ENCODE data around the gene SART1. TPM values are rescaled to one million over a fixed set of nuclear protein-coding genes. Genes with fewer than 3 reads are reported as not detected.

Gene SART1
- total and polyA plus RNA-seq, 4 donors, result 29.2 to 68.2 (median 51.9) TPM

GRCh38 chr11:65983589-65983987, 22.1 kb downstream of the SART1 start:
- H3K27me3 ChIP-seq (ENCODE audit: control insufficient read depth, insufficient read depth, low read length), result no peaks in the 10 kb centered on the region
- no peak for DNase-seq (ENCODE audit: low read depth in 4 of 6, low spot score in 6 of 6)
- 87% methylated on average over 5 of the region's 5 CpGs for WGBS (ENCODE audit: insufficient coverage)
- peaks cover 39% of the 10 kb centered on the region for H3K36me3 ChIP-seq (ENCODE audit: control insufficient read depth, insufficient read depth, low read length)
- H3K27ac ChIP-seq (ENCODE audit: low read depth, low read length), result no peak overlapping the region
- no peaks in the 10 kb centered on the region for H3K9me3 ChIP-seq (ENCODE audit: control insufficient read depth, insufficient read depth, low read length)
- H3K4me3 ChIP-seq (ENCODE audit: low read depth, low read length), result no peak overlapping the region
- H3K4me1 ChIP-seq (ENCODE audit: control insufficient read depth, insufficient read depth, low read length), result no peaks in the 10 kb centered on the region

- no peaks in the 10 kb centered on the region for H3K9me3 ChIP-seq (ENCODE audit: control insufficient read depth, insufficient read depth, low read length)
- no peaks in the 10 kb centered on the region for H3K27me3 ChIP-seq (ENCODE audit: control insufficient read depth, insufficient read depth, low read length)
- DNase-seq (ENCODE audit: low read depth in 4 of 6, low spot score in 6 of 6), result no peak
- H3K4me1 ChIP-seq (ENCODE audit: control insufficient read depth, insufficient read depth, low read length), result no peaks in the 10 kb centered on the region
- H3K27ac ChIP-seq (ENCODE audit: low read depth, low read length), result no peak overlapping the region
- WGBS (ENCODE audit: insufficient coverage), result 79% methylated on average over 7 of the region's 9 CpGs
- H3K4me3 ChIP-seq (ENCODE audit: low read depth, low read length), result no peak overlapping the region
- peaks cover 18% of the 10 kb centered on the region for H3K36me3 ChIP-seq (ENCODE audit: control insufficient read depth, insufficient read depth, low read length)
Measured at GRCh38 chr11:65987336-65987735, 25.8 kb downstream of the SART1 start.

GRCh38 chr11:65988791-65989592, 27.5 kb downstream of the SART1 start:
- H3K27ac ChIP-seq (ENCODE audit: low read depth, low read length), result no peak overlapping the region
- 3% methylated on average over 5 of the region's 10 CpGs for WGBS (ENCODE audit: insufficient coverage)
- DNase-seq (ENCODE audit: low read depth in 4 of 6, low spot score in 6 of 6), result peak; percentile 91 to 99 (median 94)
- no peak overlapping the region for H3K4me3 ChIP-seq (ENCODE audit: low read depth, low read length)
- peaks cover 12% of the 10 kb centered on the region for H3K36me3 ChIP-seq (ENCODE audit: control insufficient read depth, insufficient read depth, low read length)
- H3K9me3 ChIP-seq (ENCODE audit: control insufficient read depth, insufficient read depth, low read length), result no peaks in the 10 kb centered on the region
- H3K4me1 ChIP-seq (ENCODE audit: control insufficient read depth, insufficient read depth, low read length), result no peaks in the 10 kb centered on the region
- no peaks in the 10 kb centered on the region for H3K27me3 ChIP-seq (ENCODE audit: control insufficient read depth, insufficient read depth, low read length)

- Histone ChIP-seq H3K27me3 (ENCODE audit: control insufficient read depth, insufficient read depth, low read length) (no peaks in the 10 kb centered on the region), H3K27ac (ENCODE audit: low read depth, low read length) (no peak overlapping the region), H3K4me1 (ENCODE audit: control insufficient read depth, insufficient read depth, low read length) (no peaks in the 10 kb centered on the region), H3K4me3 (ENCODE audit: low read depth, low read length) (no peak overlapping the region), H3K36me3 (ENCODE audit: control insufficient read depth, insufficient read depth, low read length) (peaks cover 19% of the 10 kb centered on the region), H3K9me3 (ENCODE audit: control insufficient read depth, insufficient read depth, low read length) (no peaks in the 10 kb centered on the region)
- DNase-seq (ENCODE audit: low read depth in 4 of 6, low spot score in 6 of 6), result no peak
- 94% methylated on average over 2 of the region's 5 CpGs for WGBS (ENCODE audit: insufficient coverage)
Measured at GRCh38 chr11:65992056-65992455, 30.5 kb downstream of the SART1 start.

GRCh38 chr11:65997286-65997685, 35.8 kb downstream of the SART1 start:
- no peaks in the 10 kb centered on the region for H3K9me3 ChIP-seq (ENCODE audit: control insufficient read depth, insufficient read depth, low read length)
- peaks cover 11% of the 10 kb centered on the region for H3K4me1 ChIP-seq (ENCODE audit: control insufficient read depth, insufficient read depth, low read length)
- H3K4me3 ChIP-seq (ENCODE audit: low read depth, low read length), result no peak overlapping the region
- no peak for DNase-seq (ENCODE audit: low read depth in 4 of 6, low spot score in 6 of 6)
- H3K36me3 ChIP-seq (ENCODE audit: control insufficient read depth, insufficient read depth, low read length), result peaks cover 38% of the 10 kb centered on the region
- H3K27me3 ChIP-seq (ENCODE audit: control insufficient read depth, insufficient read depth, low read length), result no peaks in the 10 kb centered on the region
- 71% methylated on average over 2 of the region's 2 CpGs for WGBS (ENCODE audit: insufficient coverage)
- H3K27ac ChIP-seq (ENCODE audit: low read depth, low read length), result no peak overlapping the region

GRCh38 chr11:66001942-66002647, 40.6 kb downstream of the SART1 start, which contains the start of the genes BANF1 and EIF1AD:
Gene BANF1 (plus strand): TSS chr11:66002503. CDS start chr11:66003251, 748 bp downstream.
Gene EIF1AD (minus strand): TSS chr11:66002157. CDS start chr11:66000389, 1,768 bp downstream.
- H3K27ac ChIP-seq (ENCODE audit: low read depth, low read length), result peak within 1 kb of the TSS; percentile 99
- H3K4me1 ChIP-seq (ENCODE audit: control insufficient read depth, insufficient read depth, low read length), result peaks cover 24% of the 10 kb centered on the region
- DNase-seq (ENCODE audit: low read depth in 4 of 6, low spot score in 6 of 6), result peak; percentile 96 to 99 (median 98)
- H3K36me3 ChIP-seq (ENCODE audit: control insufficient read depth, insufficient read depth, low read length), result peaks cover 60% of the 10 kb centered on the region
- peak within 1 kb of the TSS; percentile 93 for H3K4me3 ChIP-seq (ENCODE audit: low read depth, low read length)
- no peaks in the 10 kb centered on the region for H3K27me3 ChIP-seq (ENCODE audit: control insufficient read depth, insufficient read depth, low read length)
- 0% methylated on average over 54 of the region's 55 CpGs for WGBS (ENCODE audit: insufficient coverage)
- H3K9me3 ChIP-seq (ENCODE audit: control insufficient read depth, insufficient read depth, low read length), result no peaks in the 10 kb centered on the region

- Histone ChIP-seq H3K27ac (ENCODE audit: low read depth, low read length) (peak overlapping the region; percentile 99), H3K4me3 (ENCODE audit: low read depth, low read length) (peak overlapping the region; percentile 93), H3K36me3 (ENCODE audit: control insufficient read depth, insufficient read depth, low read length) (peaks cover 55% of the 10 kb centered on the region), H3K4me1 (ENCODE audit: control insufficient read depth, insufficient read depth, low read length) (peaks cover 24% of the 10 kb centered on the region), H3K27me3 (ENCODE audit: control insufficient read depth, insufficient read depth, low read length) (no peaks in the 10 kb centered on the region), H3K9me3 (ENCODE audit: control insufficient read depth, insufficient read depth, low read length) (no peaks in the 10 kb centered on the region)
- DNase-seq (ENCODE audit: low read depth in 4 of 6, low spot score in 6 of 6), result peak in 2 of 6 donors; percentile 12 to 29
- 0% methylated on average over 40 of the region's 40 CpGs for WGBS (ENCODE audit: insufficient coverage)
Measured at GRCh38 chr11:66002648-66003225, 41.2 kb downstream of the SART1 start.

GRCh38 chr11:66003291-66003690, 41.8 kb downstream of the SART1 start:
- Histone ChIP-seq H3K9me3 (ENCODE audit: control insufficient read depth, insufficient read depth, low read length) (no peaks in the 10 kb centered on the region), H3K27ac (ENCODE audit: low read depth, low read length) (peak overlapping the region; percentile 99), H3K36me3 (ENCODE audit: control insufficient read depth, insufficient read depth, low read length) (peaks cover 49% of the 10 kb centered on the region), H3K4me3 (ENCODE audit: low read depth, low read length) (peak overlapping the region; percentile 93), H3K4me1 (ENCODE audit: control insufficient read depth, insufficient read depth, low read length) (peaks cover 24% of the 10 kb centered on the region), H3K27me3 (ENCODE audit: control insufficient read depth, insufficient read depth, low read length) (no peaks in the 10 kb centered on the region)
- WGBS (ENCODE audit: insufficient coverage), result 85% methylated on average over 6 of the region's 6 CpGs
- no peak for DNase-seq (ENCODE audit: low read depth in 4 of 6, low spot score in 6 of 6)

- Histone ChIP-seq H3K36me3 (ENCODE audit: control insufficient read depth, insufficient read depth, low read length) (peaks cover 43% of the 10 kb centered on the region), H3K4me1 (ENCODE audit: control insufficient read depth, insufficient read depth, low read length) (peaks cover 24% of the 10 kb centered on the region), H3K27me3 (ENCODE audit: control insufficient read depth, insufficient read depth, low read length) (no peaks in the 10 kb centered on the region), H3K27ac (ENCODE audit: low read depth, low read length) (no peak overlapping the region), H3K4me3 (ENCODE audit: low read depth, low read length) (no peak overlapping the region), H3K9me3 (ENCODE audit: control insufficient read depth, insufficient read depth, low read length) (no peaks in the 10 kb centered on the region)
- DNase-seq (ENCODE audit: low read depth in 4 of 6, low spot score in 6 of 6), result no peak
- 100% methylated on average over 1 of the region's 4 CpGs for WGBS (ENCODE audit: insufficient coverage)
Measured at GRCh38 chr11:66004186-66004585, 42.7 kb downstream of the SART1 start.
